Kidney (tissue), 14 donors: ENCODE results near the gene RNGTT. TPM values are rescaled to one million over a fixed set of nuclear protein-coding genes. Genes with fewer than 3 reads are reported as not detected.

ENCODE experiments used
- DNase-seq, 5 donors: peaks; one replicate each; pipeline ENCODE4 v3.0.0-alpha.2; 2013 to 2020
- FAIRE-seq: peaks from 2 replicates; lab custom pipeline; 2012; peaks lifted over from hg19 to GRCh38; lab: Jason Lieb, UNC
- H3K27ac ChIP-seq, 2 donors: one replicate each; pipeline ENCODE4 v1.7.0; 2013; ENCODE audit warnings: low read depth in 2 of 2, low read length in 2 of 2, inconsistent platforms in 1 of 2
- H3K27me3 ChIP-seq: one replicate; pipeline ENCODE4 v1.7.1; 2013; ENCODE audit warnings: low read length, inconsistent platforms; ENCODE audit not compliant: control insufficient read depth, insufficient read depth
- H3K36me3 ChIP-seq, 3 donors: one replicate each; pipeline versions ENCODE4 v1.7.0 to v1.7.1; 2013; ENCODE audit warnings: low read length in 3 of 3, control low read depth in 1 of 3, inconsistent platforms in 1 of 3; ENCODE audit not compliant: insufficient read depth in 3 of 3, control insufficient read depth in 2 of 3
- H3K4me1 ChIP-seq, 3 donors: one replicate each; pipeline versions ENCODE4 v1.7.0 to v1.7.1; 2013; ENCODE audit warnings: low read length in 3 of 3, inconsistent platforms in 1 of 3, low read depth in 1 of 3; ENCODE audit not compliant: control insufficient read depth in 2 of 3, insufficient read depth in 2 of 3
- H3K4me3 ChIP-seq, 3 donors: one replicate each; pipeline versions ENCODE4 v1.7.0 to v1.8.1; 2013; ENCODE audit warnings: low read length in 3 of 3, control low read depth in 1 of 3, inconsistent platforms in 1 of 3
- H3K9ac ChIP-seq, 3 donors: one replicate each; pipeline versions ENCODE4 v1.7.0 to v1.7.1; 2013; ENCODE audit warnings: low read length in 3 of 3, control low read depth in 1 of 3, inconsistent platforms in 1 of 3
- H3K9me3 ChIP-seq, 3 donors: one replicate each; pipeline versions ENCODE4 v1.7.0 to v1.7.1; 2013; ENCODE audit warnings: low read length in 3 of 3, control low read depth in 1 of 3, inconsistent platforms in 1 of 3; ENCODE audit not compliant: control insufficient read depth in 2 of 3, insufficient read depth in 1 of 3
- CTCF ChIP-seq: IDR thresholded peaks from 3 replicates; pipeline ENCODE4 v1.5.1; 2012; ENCODE audit warnings: mild to moderate bottlenecking, moderate library complexity, borderline replicate concordance; ENCODE audit not compliant: insufficient read depth; ENCODE audit errors: extremely low read depth
- intact Hi-C: fragments of 100-400 bp; cut with DNase I; formaldehyde crosslinking; loops from one replicate; pipeline ENCODE4 v1.11.1; 2022
- polyA plus RNA-seq: library from polyadenylated mRNA; stranded (reverse); fragments of 350-450 nt; fragmentation: Illumina TruSeq; extraction: RNeasy Lipid Tissue Mini Kit (QIAGEN cat#74804); gene quantifications from one replicate; pipeline ENCODE4 v1.2.3, GENCODE V29; 2014; ENCODE audit warnings: low read depth, low replicate concordance; ENCODE audit not compliant: insufficient read depth
- total RNA-seq: library from RNA; stranded (reverse); fragmentation: NEBNext Ultra II Directional; extraction: Animal tissue kit (Norgen Biotek cat#: 25700); gene quantifications from one replicate; pipeline ENCODE4 v1.2.1, GENCODE V29; 2021
- donor health status: control.
- donor health status: control.
- donor health status: control.
- donor health status: control.
- donor health status: control.
- donor health status: DM: yes; HTN: yes; CAD: no.
- donor health status: Normal renal cell carcinoma (clear cell type).

The RNGTT gene
- total and polyA plus RNA-seq, 2 donors from 2014 or later, result 5.4 to 13.8 TPM

- H3K27ac ChIP-seq, result no peak overlapping the region
- no peak for FAIRE-seq
- H3K27me3 ChIP-seq, result no peaks in the 10 kb centered on the region
- intact Hi-C loops, result no loop called here
- no peaks in the 10 kb centered on the region for H3K9me3 ChIP-seq
- no peak for DNase-seq
- no peak overlapping the region for H3K4me3 ChIP-seq
- TF ChIP-seq CTCF, result no peak
- no peaks in the 10 kb centered on the region for H3K4me1 ChIP-seq
- no peaks in the 10 kb centered on the region for H3K36me3 ChIP-seq
- no peak overlapping the region for H3K9ac ChIP-seq
These were observed 363.8 kb downstream of the RNGTT start for GRCh38 chr6:88599571-88599970.

- no peaks in the 10 kb centered on the region for H3K27me3 ChIP-seq
- intact Hi-C loops, result no loop called here
- no peak overlapping the region for H3K4me3 ChIP-seq
- no peak for DNase-seq
- no peak for TF ChIP-seq CTCF
- no peaks in the 10 kb centered on the region for H3K9me3 ChIP-seq
- H3K36me3 ChIP-seq, result no peaks in the 10 kb centered on the region
- no peak overlapping the region for H3K27ac ChIP-seq
- no peaks in the 10 kb centered on the region for H3K4me1 ChIP-seq
- no peak overlapping the region for H3K9ac ChIP-seq
- no peak for FAIRE-seq
These were observed 366.6 kb downstream of the RNGTT start for GRCh38 chr6:88596801-88597200.

- FAIRE-seq (no peak), DNase-seq (no peak)
- H3K4me1 ChIP-seq, result no peaks in the 10 kb centered on the region
- no peak overlapping the region for H3K4me3 ChIP-seq
- H3K9ac ChIP-seq, result no peak overlapping the region
- H3K27ac ChIP-seq, result no peak overlapping the region
- no peaks in the 10 kb centered on the region for H3K27me3 ChIP-seq
- H3K9me3 ChIP-seq, result no peaks in the 10 kb centered on the region
- TF ChIP-seq CTCF, result no peak
- intact Hi-C loops, result no loop called here
- no peaks in the 10 kb centered on the region for H3K36me3 ChIP-seq
These were observed 374.5 kb downstream of the RNGTT start for GRCh38 chr6:88588938-88589337.

- no peak for DNase-seq
- no peak for FAIRE-seq
- TF ChIP-seq CTCF, result no peak
- Histone ChIP-seq H3K4me1 (no peaks in the 10 kb centered on the region), H3K4me3 (no peak overlapping the region), H3K36me3 (no peaks in the 10 kb centered on the region), H3K27ac (no peak overlapping the region), H3K27me3 (no peaks in the 10 kb centered on the region), H3K9me3 (no peaks in the 10 kb centered on the region), H3K9ac (no peak overlapping the region)
- intact Hi-C loops, result no loop called here
These were observed 376.3 kb downstream of the RNGTT start for GRCh38 chr6:88587150-88587520.
